DND-41 (cell line): ENCODE data around the gene MAPRE3.

Experiments used
- ATAC-seq: fragments of 200-7000 bp; cut with Tn5 transposase; 3 replicates; pipeline ENCODE4 v1.9.1; 2021; ENCODE audit warnings: low read depth; ENCODE audit not compliant: insufficient read depth
- DNase-seq: peaks from one replicate; pipeline ENCODE4 v3.0.0-alpha.2; 2020
- H2AFZ ChIP-seq: 2 replicates; pipeline ENCODE4 v1.6.0; 2012; ENCODE audit warnings: low read depth, low read length
- H3K27ac ChIP-seq: 2 replicates; pipeline ENCODE4 v1.5.1; 2012; ENCODE audit warnings: low read length, inconsistent platforms
- H3K27me3 ChIP-seq: fragments of 200-600 bp; sonication (generic); 2 replicates; pipeline ENCODE4 v1.6.0; 2012; ENCODE audit warnings: low read length, mild to moderate bottlenecking, inconsistent platforms; ENCODE audit not compliant: insufficient read depth, poor library complexity
- H3K36me3 ChIP-seq: 2 replicates; pipeline ENCODE4 v1.5.1; 2012; ENCODE audit warnings: low read length, inconsistent platforms; ENCODE audit not compliant: insufficient read depth
- H3K4me1 ChIP-seq: 2 replicates; pipeline ENCODE4 v1.5.1; 2012; ENCODE audit warnings: mild to moderate bottlenecking, low read length; ENCODE audit not compliant: insufficient read depth
- H3K4me2 ChIP-seq: 2 replicates; pipeline ENCODE4 v1.6.0; 2012; ENCODE audit warnings: mild to moderate bottlenecking, moderate library complexity, low read length, inconsistent platforms; ENCODE audit not compliant: insufficient read depth
- H3K4me3 ChIP-seq, 2 experiments: fragments of 200-600 bp in 1 of 2; shearing (Covaris generic) in 1 of 2; 2 replicates each; pipeline ENCODE4 v1.5.1; 2012 to 2016; ENCODE audit warnings: inconsistent platforms in 2 of 2, low read length in 2 of 2, mild to moderate bottlenecking in 2 of 2, low read depth in 1 of 2, moderate library complexity in 1 of 2
- H3K79me2 ChIP-seq: 2 replicates; pipeline ENCODE4 v1.6.0; 2012; ENCODE audit warnings: low read length, inconsistent platforms; ENCODE audit not compliant: insufficient read depth
- H3K9ac ChIP-seq: 2 replicates; pipeline ENCODE4 v1.6.0; 2012; ENCODE audit warnings: low read depth, mild to moderate bottlenecking, inconsistent platforms, low read length, moderate library complexity
- H3K9me3 ChIP-seq: 2 replicates; pipeline ENCODE4 v1.5.1; 2012; ENCODE audit warnings: low read length, moderate library complexity, mild to moderate bottlenecking, inconsistent platforms; ENCODE audit not compliant: insufficient read depth, severe bottlenecking
- H4K20me1 ChIP-seq: 2 replicates; pipeline ENCODE4 v1.6.0; 2012; ENCODE audit warnings: low read length; ENCODE audit not compliant: insufficient read depth
- EZH2 ChIP-seq: IDR thresholded peaks from 3 replicates; pipeline ENCODE4 v1.6.1; 2012; ENCODE audit warnings: borderline replicate concordance, low read depth, mild to moderate bottlenecking, moderate library complexity, low read length, inconsistent platforms; ENCODE audit not compliant: severe bottlenecking
- TF ChIP-seq, protein P1 (sequence below): IDR thresholded peaks from 2 replicates; pipeline ENCODE4 v1.5.1; 2012; ENCODE audit warnings: borderline replicate concordance, low read length, moderate library complexity, mild to moderate bottlenecking; ENCODE audit not compliant: poor library complexity, severe bottlenecking; ENCODE audit errors: extremely low read depth

MAPRE3 gene

DNA sequence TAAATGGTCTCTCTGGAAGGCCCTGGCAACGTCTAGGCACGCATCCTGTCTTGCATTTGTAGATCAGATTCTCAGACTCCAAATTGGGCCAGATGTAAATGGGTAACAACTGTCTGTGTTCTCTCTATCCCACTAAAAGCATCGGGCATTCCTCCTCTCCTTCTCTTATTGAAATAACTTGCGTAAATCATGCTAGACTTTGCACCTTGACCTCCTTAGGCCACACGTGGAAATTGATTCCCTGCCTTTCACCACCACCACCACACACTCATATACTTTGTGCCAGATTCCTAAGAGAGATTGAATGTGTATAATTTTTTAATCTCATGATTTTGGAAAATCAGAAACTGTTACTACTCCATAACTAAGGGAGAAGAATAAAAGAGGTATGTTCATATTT, 21.3 kb downstream of the MAPRE3 start:
- no peaks in the 10 kb centered on the region for H3K9me3 ChIP-seq
- no peak overlapping the region for H3K9ac ChIP-seq
- H3K27me3 ChIP-seq = peaks cover 17% of the 10 kb centered on the region
- no peak for ATAC-seq
- no peak overlapping the region for H3K4me2 ChIP-seq
- H4K20me1 ChIP-seq = no peaks in the 10 kb centered on the region
- no peak overlapping the region for H3K27ac ChIP-seq
- DNase-seq = no peak
- H3K4me3 ChIP-seq = no peak overlapping the region
- H2AFZ ChIP-seq = no peak overlapping the region
- TF ChIP-seq, protein P1, sequence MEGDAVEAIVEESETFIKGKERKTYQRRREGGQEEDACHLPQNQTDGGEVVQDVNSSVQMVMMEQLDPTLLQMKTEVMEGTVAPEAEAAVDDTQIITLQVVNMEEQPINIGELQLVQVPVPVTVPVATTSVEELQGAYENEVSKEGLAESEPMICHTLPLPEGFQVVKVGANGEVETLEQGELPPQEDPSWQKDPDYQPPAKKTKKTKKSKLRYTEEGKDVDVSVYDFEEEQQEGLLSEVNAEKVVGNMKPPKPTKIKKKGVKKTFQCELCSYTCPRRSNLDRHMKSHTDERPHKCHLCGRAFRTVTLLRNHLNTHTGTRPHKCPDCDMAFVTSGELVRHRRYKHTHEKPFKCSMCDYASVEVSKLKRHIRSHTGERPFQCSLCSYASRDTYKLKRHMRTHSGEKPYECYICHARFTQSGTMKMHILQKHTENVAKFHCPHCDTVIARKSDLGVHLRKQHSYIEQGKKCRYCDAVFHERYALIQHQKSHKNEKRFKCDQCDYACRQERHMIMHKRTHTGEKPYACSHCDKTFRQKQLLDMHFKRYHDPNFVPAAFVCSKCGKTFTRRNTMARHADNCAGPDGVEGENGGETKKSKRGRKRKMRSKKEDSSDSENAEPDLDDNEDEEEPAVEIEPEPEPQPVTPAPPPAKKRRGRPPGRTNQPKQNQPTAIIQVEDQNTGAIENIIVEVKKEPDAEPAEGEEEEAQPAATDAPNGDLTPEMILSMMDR = no peak
- no peaks in the 10 kb centered on the region for H3K4me1 ChIP-seq
- no peaks in the 10 kb centered on the region for H3K36me3 ChIP-seq
- H3K79me2 ChIP-seq = no peaks in the 10 kb centered on the region

DNA sequence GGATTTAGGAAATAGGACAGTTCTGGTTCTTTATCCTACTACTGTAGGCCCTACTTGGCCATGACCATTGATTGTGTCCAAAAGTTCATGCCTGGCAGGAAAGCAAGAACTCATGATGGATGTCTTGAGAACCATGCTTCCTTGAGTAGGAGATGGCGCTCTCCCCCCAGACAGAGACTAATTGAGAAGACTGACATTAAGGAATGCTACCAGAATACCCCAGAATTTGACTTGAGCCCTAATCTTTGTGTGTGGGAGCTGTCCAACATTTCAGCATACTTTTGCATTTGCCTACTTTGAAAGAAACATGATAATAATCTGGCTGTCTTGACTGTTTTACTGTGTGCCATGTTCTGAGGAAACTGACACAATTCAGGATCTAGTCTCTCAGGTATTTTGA, 23.3 kb downstream of the MAPRE3 start:
- TF ChIP-seq, protein P1 = no peak
- TF ChIP-seq EZH2 = no peak
- no peak for ATAC-seq

DNA sequence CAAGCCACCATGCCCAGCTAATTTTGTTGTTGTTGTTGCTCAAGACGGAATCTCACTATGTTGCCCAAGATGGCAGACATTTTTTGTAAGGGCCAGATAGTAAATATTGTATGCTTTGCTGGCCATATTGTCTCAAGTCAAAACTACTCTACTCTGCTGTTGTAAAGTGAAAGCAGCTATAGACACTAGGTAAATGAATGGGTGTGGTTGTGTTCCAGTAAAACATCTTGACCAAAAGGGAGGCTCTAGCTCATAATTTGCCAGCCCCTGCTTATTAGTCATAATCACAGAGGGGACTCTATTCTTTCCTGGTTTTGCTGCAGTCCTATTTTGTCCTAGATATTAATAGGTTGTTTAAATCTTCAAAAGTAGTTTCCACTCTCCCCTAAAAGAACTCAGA, 24.5 kb downstream of the MAPRE3 start:
- TF ChIP-seq EZH2 = no peak
- TF ChIP-seq, protein P1 = no peak
- Histone ChIP-seq H3K27me3 (peaks cover 7% of the 10 kb centered on the region), H4K20me1 (no peaks in the 10 kb centered on the region), H2AFZ (no peak overlapping the region), H3K4me3 (no peak overlapping the region), H3K79me2 (no peaks in the 10 kb centered on the region), H3K9ac (no peak overlapping the region), H3K4me2 (no peak overlapping the region), H3K4me1 (no peaks in the 10 kb centered on the region), H3K27ac (no peak overlapping the region), H3K36me3 (no peaks in the 10 kb centered on the region), H3K9me3 (no peaks in the 10 kb centered on the region)
- ATAC-seq (no peak), DNase-seq (no peak)

More for the DNA sequence above, 23.3 kb downstream of the MAPRE3 start:
- Histone ChIP-seq H3K36me3 (no peaks in the 10 kb centered on the region), H3K9me3 (no peaks in the 10 kb centered on the region), H2AFZ (no peak overlapping the region), H3K27ac (no peak overlapping the region), H3K4me2 (no peak overlapping the region), H3K27me3 (peaks cover 9% of the 10 kb centered on the region), H3K79me2 (no peaks in the 10 kb centered on the region), H3K4me1 (no peaks in the 10 kb centered on the region), H3K9ac (no peak overlapping the region), H3K4me3 (no peak overlapping the region), H4K20me1 (no peaks in the 10 kb centered on the region)
- DNase-seq = peak; percentile 9

DNA sequence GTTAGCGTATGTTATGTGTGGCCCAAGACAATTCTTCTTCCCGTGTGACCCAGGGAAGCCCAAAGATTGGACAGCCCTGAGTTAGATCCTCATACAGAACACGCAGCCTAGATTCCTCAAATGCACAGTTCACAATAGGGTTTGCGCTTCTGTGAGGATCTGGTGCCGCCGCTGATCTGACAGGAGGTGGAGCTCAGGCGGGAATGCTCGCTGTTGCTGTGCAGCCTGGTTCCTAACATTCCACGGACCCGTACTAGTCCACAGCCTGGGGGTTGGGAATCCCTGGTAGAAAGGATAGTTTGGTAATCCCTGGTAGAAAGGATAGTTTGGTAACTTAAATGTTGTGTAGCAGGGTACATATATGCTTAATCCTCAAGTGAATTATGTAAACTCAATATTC, 27.0 kb downstream of the MAPRE3 start:
- no peak for TF ChIP-seq EZH2
- TF ChIP-seq, protein P1 = no peak
- H3K4me3 ChIP-seq = no peak overlapping the region
- no peaks in the 10 kb centered on the region for H3K9me3 ChIP-seq
- DNase-seq = no peak
- no peak overlapping the region for H3K27ac ChIP-seq
- no peaks in the 10 kb centered on the region for H3K36me3 ChIP-seq
- H3K4me2 ChIP-seq = no peak overlapping the region
- no peak overlapping the region for H3K9ac ChIP-seq
- H3K27me3 ChIP-seq = peaks cover 7% of the 10 kb centered on the region
- H4K20me1 ChIP-seq = no peaks in the 10 kb centered on the region
- H3K79me2 ChIP-seq = no peaks in the 10 kb centered on the region
- H3K4me1 ChIP-seq = no peaks in the 10 kb centered on the region
- no peak overlapping the region for H2AFZ ChIP-seq
- ATAC-seq = no peak
